HepG2 (cell line): ENCODE results near the gene RMI2. TPM values are rescaled to one million over a fixed set of nuclear protein-coding genes. Genes with fewer than 3 reads are reported as not detected.

Source experiments
- E2F5 ChIP-seq: sonication (generic); formaldehyde crosslinking; conservative IDR thresholded peaks from 2 replicates; pipeline ENCODE4 v1.4.0; 2020; ENCODE audit warnings: missing genetic modification reagents
- GATAD1 ChIP-seq: IDR thresholded peaks from 2 replicates; pipeline ENCODE4 v1.6.1; 2016; ENCODE audit warnings: missing genetic modification reagents, missing compliant biosample characterization
- HINFP ChIP-seq: sonication (generic); formaldehyde crosslinking; IDR thresholded peaks from 2 replicates; pipeline ENCODE4 v1.4.0; 2020; ENCODE audit warnings: low read depth, mild to moderate bottlenecking, missing genetic modification reagents
- NCOA5 ChIP-seq: sonication (generic); formaldehyde crosslinking; IDR thresholded peaks from 2 replicates; pipeline ENCODE4 v1.4.0; 2020; ENCODE audit warnings: missing genetic modification reagents
- REST ChIP-seq, 2 experiments: IDR thresholded peaks; 2 replicates each; pipeline ENCODE4 v1.6.1; 2011 to 2012; ENCODE audit warnings: low read length in 2 of 2, borderline replicate concordance in 1 of 2, low read depth in 1 of 2, mild to moderate bottlenecking in 1 of 2, moderate library complexity in 1 of 2
- ZBTB38 ChIP-seq: sonication (generic); formaldehyde crosslinking; IDR thresholded peaks from 2 replicates; pipeline ENCODE4 v1.5.1; 2020; ENCODE audit warnings: mild to moderate bottlenecking, missing genetic modification reagents
- ZNF142 ChIP-seq: sonication (generic); formaldehyde crosslinking; IDR thresholded peaks from 2 replicates; pipeline ENCODE4 v1.4.0; 2020; ENCODE audit warnings: missing genetic modification reagents
- ZNF281 ChIP-seq: sonication (generic); formaldehyde crosslinking; IDR thresholded peaks from 2 replicates; pipeline ENCODE4 v1.4.0; 2020; ENCODE audit warnings: missing genetic modification reagents, borderline replicate concordance
- ZNF331 ChIP-seq: sonication (generic); formaldehyde crosslinking; IDR thresholded peaks from 2 replicates; pipeline ENCODE4 v1.4.0; 2020; ENCODE audit warnings: missing genetic modification reagents
- ZNF800 ChIP-seq: sonication (generic); formaldehyde crosslinking; IDR thresholded peaks from 2 replicates; pipeline ENCODE4 v1.4.0; 2020; ENCODE audit warnings: missing genetic modification reagents
- polyA plus RNA-seq, 8 experiments: library from polyadenylated mRNA; depleted of rRNA in 3 of 8; stranded (reverse) in 7 of 8; unstranded in 1 of 8; fragments of >200 nt; fragmentation: Illumina TruSeq in 4 of 8; extraction: Trizol in 4 of 8; gene quantifications; 2 replicates each; pipeline versions ENCODE4 v1.2.1 to v1.2.3, GENCODE V29; 2011 to 2016; ENCODE audit warnings: low read depth in 4 of 8, missing spikeins in 1 of 8, mixed read lengths in 1 of 8; ENCODE audit not compliant: insufficient read depth in 1 of 8
- total RNA-seq, 5 experiments: library from RNA; depleted of rRNA; stranded (reverse); fragments of >200 nt; fragmentation: Illumina TruSeq; extraction: Trizol; gene quantifications; 2 replicates each; pipeline ENCODE4 v1.2.3, GENCODE V29; 2016; ENCODE audit warnings: low read depth in 1 of 5

RMI2 gene
- total and polyA plus RNA-seq, 2 of the 13 experiments (the other 11 are each of a cell fraction or from before 2014, with no cell fraction given): 24.5 to 55.7 TPM

GRCh38 chr16:11309895-11310633 is 35.2 kb upstream of the RMI2 start (continued):
- TF ChIP-seq GATAD1 (CRISPR knock-in tag): no peak
- no peak for TF ChIP-seq REST (IDR thresholded peaks at IDR 0.05; ENCODE audit: borderline replicate concordance in 1 of 2, low read depth in 1 of 2, low read length in 2 of 2)
- no peak for TF ChIP-seq ZNF142 (CRISPR knock-in tag)
- TF ChIP-seq ZBTB38 (CRISPR knock-in tag): peak; percentile 77; the same call in 1 of the 2 replicates
- TF ChIP-seq E2F5: no peak
- TF ChIP-seq NCOA5 (CRISPR knock-in tag): no peak
- peak; percentile 80 for TF ChIP-seq ZNF331 (CRISPR knock-in tag)
- TF ChIP-seq HINFP: 0 out of 2 replicates have a peak, but pooled peaks have one; percentile 24
- 0 out of 2 replicates have a peak, but pooled peaks have one; percentile 21 for TF ChIP-seq ZNF800 (CRISPR knock-in tag)
- peak; percentile 76; the same call in 1 of the 2 replicates for TF ChIP-seq ZNF281 (CRISPR knock-in tag)
